ENCODE measurements around the gene POLR1E. TPM values are rescaled to one million over a fixed set of nuclear protein-coding genes. Genes with fewer than 3 reads are reported as not detected.

Gene POLR1E
- total and polyA plus RNA-seq, 9 of the 15 experiments (the other 6 are each of a cell fraction or from before 2014, with no cell fraction given), result 18.9 to 102 (median 74.4) TPM

GRCh38 chr9:37464426-37465248, 21.1 kb upstream of the POLR1E start (continued):
- TF ChIP-seq NR1H2 (CRISPR knock-in tag; IDR thresholded peaks at IDR 0.05), result no peak
- 0 out of 2 replicates have a peak, but pooled peaks have one; percentile 15 for TF ChIP-seq HDAC2 (IDR thresholded peaks at IDR 0.05)
- TF ChIP-seq ETV1 (tag; conservative IDR thresholded peaks at IDR 0.05; ENCODE audit: low read depth), result 0 out of 2 replicates have a peak, but pooled peaks have one; percentile 5
- TF ChIP-seq ZNF134 (CRISPR knock-in tag; conservative IDR thresholded peaks at IDR 0.05), result no peak
- no peak for TF ChIP-seq CEBPB (tag; IDR thresholded peaks at IDR 0.05)
- TF ChIP-seq RB1 (IDR thresholded peaks at IDR 0.05; ENCODE audit: low read depth), result peak; percentile 73
- no peak for TF ChIP-seq SIX5 (IDR thresholded peaks at IDR 0.05; ENCODE audit: borderline replicate concordance in 1 of 2, insufficient read depth in 1 of 2, low read depth in 1 of 2, low read length in 2 of 2)
- no peak for TF ChIP-seq CBX3 (IDR thresholded peaks at IDR 0.05; ENCODE audit: borderline replicate concordance in 1 of 2, low read length in 2 of 2)
- TF ChIP-seq HMGN3 (IDR thresholded peaks at IDR 0.05; ENCODE audit: borderline replicate concordance, extremely low read depth, insufficient read length, low read depth, low read length), result no peak
- peak; percentile 63 for TF ChIP-seq ZNF316 (IDR thresholded peaks at IDR 0.05)
- TF ChIP-seq KLF13 (tag; IDR thresholded peaks at IDR 0.05; ENCODE audit: borderline replicate concordance, low read depth), result peak; percentile 84; the same call in 1 of the 2 replicates
- no peak for TF ChIP-seq ZNF23 (CRISPR knock-in tag; IDR thresholded peaks at IDR 0.05)
- TF ChIP-seq RNF219 (CRISPR knock-in tag; IDR thresholded peaks at IDR 0.05), result no peak
- TF ChIP-seq ZNF324 (CRISPR knock-in tag; IDR thresholded peaks at IDR 0.05), result no peak
- TF ChIP-seq ETS1 (conservative IDR thresholded peaks at IDR 0.05; ENCODE audit: control insufficient read depth, low read depth, low read length), result peak; percentile 22; the same call in 1 of the 2 replicates
- TF ChIP-seq PPARD (CRISPR knock-in tag; IDR thresholded peaks at IDR 0.05), result no peak
- no peak for TF ChIP-seq ZNF184 (CRISPR knock-in tag; IDR thresholded peaks at IDR 0.05)
- TF ChIP-seq KHSRP (IDR thresholded peaks at IDR 0.05), result 0 out of 2 replicates have a peak, but pooled peaks have one; percentile 2
- no peak for TF ChIP-seq HMG20A (CRISPR knock-in tag; conservative IDR thresholded peaks at IDR 0.05)
- TF ChIP-seq CHD2 (IDR thresholded peaks at IDR 0.05; ENCODE audit: low read depth, low read length), result no peak
- no peak for TF ChIP-seq NELFE (IDR thresholded peaks at IDR 0.05; ENCODE audit: insufficient read depth, insufficient read length)
- TF ChIP-seq TRIM28 (IDR thresholded peaks at IDR 0.05), result no peak
- TF ChIP-seq ZNF583 (CRISPR knock-in tag; IDR thresholded peaks at IDR 0.05), result no peak
- no peak for TF ChIP-seq ELF2 (CRISPR knock-in tag; IDR thresholded peaks at IDR 0.05)
- no peak for TF ChIP-seq CTCFL (IDR thresholded peaks at IDR 0.05; ENCODE audit: borderline replicate concordance, insufficient read depth, low read depth, low read length, poor library complexity, severe bottlenecking)

All from K562 (cell line).